HUES64 (cell line): ENCODE results near the gene KIAA1671.
"Not testable (repeated sequence)": the region's sequence is repeated elsewhere in the genome, so short reads cannot be mapped to it uniquely, and the experiment has no call there.

Experiments
- H3K27ac ChIP-seq: 2 replicates; pipeline ENCODE4 v1.7.0; 2013; ENCODE audit warnings: low read depth, low read length, inconsistent platforms
- H3K27me3 ChIP-seq: 2 replicates; pipeline ENCODE4 v1.6.1; 2013; ENCODE audit warnings: mild to moderate bottlenecking, low read length; ENCODE audit not compliant: insufficient read depth
- H3K36me3 ChIP-seq: 2 replicates; pipeline ENCODE4 v1.6.1; 2013; ENCODE audit warnings: mild to moderate bottlenecking, low read length; ENCODE audit not compliant: insufficient read depth
- H3K4me1 ChIP-seq: 2 replicates; pipeline ENCODE4 v1.6.1; 2013; ENCODE audit warnings: mild to moderate bottlenecking, low read length, moderate library complexity; ENCODE audit not compliant: insufficient read depth
- H3K4me3 ChIP-seq: 2 replicates; pipeline ENCODE4 v1.5.1; 2013; ENCODE audit warnings: mild to moderate bottlenecking, low read length, moderate library complexity
- H3K9ac ChIP-seq: 2 replicates; pipeline ENCODE4 v1.6.1; 2013; ENCODE audit warnings: mild to moderate bottlenecking, low read depth, low read length
- H3K9me3 ChIP-seq: 2 replicates; pipeline ENCODE4 v1.6.1; 2013; ENCODE audit warnings: low read depth, low read length; ENCODE audit not compliant: insufficient read depth
- WGBS: fragments of 150-250, 120-280 bp; methylation state at CpG from one replicate; pipeline ENCODE4 v1.1.7; 2013; ENCODE audit warnings: missing lambda C conversion rate; 5-methylcytosine and 5-hydroxymethylcytosine counted together

Gene KIAA1671

GRCh38 chr22:25199731-25200520, 247.4 kb downstream of the KIAA1671 start, which contains the start of gene CRYBB3:
Gene CRYBB3 (plus strand): TSS chr22:25199858. CDS start chr22:25201397, 1,539 bp downstream.
- H3K27ac ChIP-seq = no peak within 1 kb of the TSS

GRCh38 chr22:25200967-25201366, 248.5 kb downstream of the KIAA1671 start:
- no peaks in the 10 kb centered on the region; the same call in 1 of the 2 replicates for H3K4me1 ChIP-seq
- no peak overlapping the region for H3K27ac ChIP-seq
- no peak overlapping the region for H3K9ac ChIP-seq
- H3K36me3 ChIP-seq = no peaks in the 10 kb centered on the region; the same call in 1 of the 2 replicates
- H3K9me3 ChIP-seq = no peaks in the 10 kb centered on the region
- H3K27me3 ChIP-seq = no peaks in the 10 kb centered on the region
- H3K4me3 ChIP-seq = no peak overlapping the region
- 88% methylated on average over 7 of the region's 7 CpGs for WGBS

More at GRCh38 chr22:25199731-25200520, 247.4 kb downstream of the KIAA1671 start, which contains the start of gene CRYBB3:
- WGBS = 89% methylated on average over 17 of the region's 17 CpGs
- no peaks in the 10 kb centered on the region for H3K9me3 ChIP-seq
- no peaks in the 10 kb centered on the region; the same call in 1 of the 2 replicates for H3K4me1 ChIP-seq
- H3K27me3 ChIP-seq = no peaks in the 10 kb centered on the region
- H3K4me3 ChIP-seq = no peak within 1 kb of the TSS
- no peak within 1 kb of the TSS for H3K9ac ChIP-seq
- no peaks in the 10 kb centered on the region; the same call in 1 of the 2 replicates for H3K36me3 ChIP-seq

DNA sequence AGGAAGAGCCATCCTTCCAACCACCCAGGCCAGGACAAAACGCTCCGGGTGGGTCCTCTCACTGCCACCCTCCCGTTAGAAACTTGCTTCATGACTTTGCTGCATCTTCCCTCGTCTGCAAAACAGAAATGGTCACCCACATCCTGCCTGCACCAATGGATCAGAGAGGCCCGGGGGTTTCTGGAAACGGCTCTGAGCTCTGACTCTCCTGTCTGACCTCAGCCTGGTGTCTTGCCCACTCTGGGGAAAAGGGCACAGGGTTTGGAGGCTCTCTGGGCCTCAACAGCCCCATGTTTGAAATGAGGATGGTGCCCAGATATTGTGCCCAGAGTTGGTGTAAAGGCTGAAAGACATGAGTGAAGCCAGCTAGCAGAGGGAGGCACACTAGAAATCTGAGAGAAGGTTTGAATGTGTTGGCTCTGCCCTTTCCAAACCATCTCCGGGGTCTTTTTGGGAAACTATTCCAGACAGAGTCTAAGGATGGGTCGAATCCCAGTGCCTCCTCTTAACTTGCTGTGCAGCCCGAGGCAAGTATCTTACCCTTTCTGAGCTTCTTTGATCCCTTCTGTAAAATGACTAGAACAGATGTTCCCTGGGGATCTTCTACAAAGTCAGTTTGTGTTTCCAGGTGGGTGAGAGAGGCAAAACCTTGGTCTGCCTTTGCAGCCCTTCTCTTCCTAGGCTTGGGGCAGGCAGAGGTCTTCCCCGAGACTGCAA, 249.2 kb downstream of the KIAA1671 start:
- Histone ChIP-seq H3K9ac (no peak overlapping the region), H3K9me3 (no peaks in the 10 kb centered on the region), H3K4me3 (no peak overlapping the region), H3K27me3 (no peaks in the 10 kb centered on the region), H3K27ac (no peak overlapping the region), H3K36me3 (no peaks in the 10 kb centered on the region; the same call in 1 of the 2 replicates), H3K4me1 (no peaks in the 10 kb centered on the region; the same call in 1 of the 2 replicates)
- 79% methylated on average over 9 of the region's 10 CpGs for WGBS

GRCh38 chr22:25202290-25202921, 249.9 kb downstream of the KIAA1671 start:
- Histone ChIP-seq H3K27ac (no peak overlapping the region), H3K9me3 (no peaks in the 10 kb centered on the region), H3K4me1 (no peaks in the 10 kb centered on the region), H3K27me3 (no peaks in the 10 kb centered on the region), H3K9ac (no peak overlapping the region), H3K4me3 (no peak overlapping the region), H3K36me3 (no peaks in the 10 kb centered on the region)
- WGBS = 64% methylated on average over 15 of the region's 15 CpGs

- no peak overlapping the region for H3K4me3 ChIP-seq
- no peaks in the 10 kb centered on the region for H3K27me3 ChIP-seq
- H3K27ac ChIP-seq = no peak overlapping the region
- H3K9ac ChIP-seq = no peak overlapping the region
- H3K36me3 ChIP-seq = no peaks in the 10 kb centered on the region
- H3K9me3 ChIP-seq = no peaks in the 10 kb centered on the region
- 95% methylated on average over 3 of the region's 4 CpGs for WGBS
- no peaks in the 10 kb centered on the region for H3K4me1 ChIP-seq
These were observed 250.6 kb downstream of the KIAA1671 start for GRCh38 chr22:25203082-25203481.

GRCh38 chr22:25204547-25204946, 252.0 kb downstream of the KIAA1671 start:
- WGBS = 89% methylated on average over 7 of the region's 7 CpGs
- not testable (repeated sequence) for H3K9ac ChIP-seq, H3K9me3 ChIP-seq, H3K36me3 ChIP-seq, H3K27ac ChIP-seq, H3K4me1 ChIP-seq, H3K4me3 ChIP-seq, H3K27me3 ChIP-seq

GRCh38 chr22:25205847-25206246, 253.3 kb downstream of the KIAA1671 start:
- no CpG with 5 or more reads among the region's 1 CpG for WGBS
- H3K36me3 ChIP-seq = no peaks in the 10 kb centered on the region
- no peaks in the 10 kb centered on the region for H3K9me3 ChIP-seq
- H3K4me3 ChIP-seq = no peak overlapping the region
- no peaks in the 10 kb centered on the region for H3K27me3 ChIP-seq
- no peaks in the 10 kb centered on the region for H3K4me1 ChIP-seq
- no peak overlapping the region for H3K27ac ChIP-seq
- no peak overlapping the region for H3K9ac ChIP-seq

DNA sequence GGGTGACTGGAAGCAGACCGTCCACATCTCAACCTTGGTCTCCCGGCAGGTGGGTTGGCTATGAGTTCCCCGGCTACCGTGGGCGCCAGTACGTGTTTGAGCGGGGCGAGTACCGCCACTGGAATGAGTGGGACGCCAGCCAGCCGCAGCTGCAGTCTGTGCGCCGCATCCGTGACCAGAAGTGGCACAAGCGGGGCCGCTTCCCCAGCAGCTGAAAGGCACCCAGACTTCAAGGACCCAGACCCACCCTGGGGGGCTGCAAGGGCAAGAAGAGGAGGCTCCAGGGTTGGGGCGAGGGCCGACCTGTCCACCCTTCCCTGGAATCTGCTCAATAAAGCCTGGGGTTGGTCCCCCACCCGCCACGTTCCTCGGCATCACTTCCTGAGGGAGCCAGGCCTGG, 254.5 kb downstream of the KIAA1671 start:
- no peak overlapping the region for H3K27ac ChIP-seq
- no peak overlapping the region for H3K9ac ChIP-seq
- no peak overlapping the region for H3K4me3 ChIP-seq
- 94% methylated on average over 21 of the region's 21 CpGs for WGBS
- no peaks in the 10 kb centered on the region for H3K9me3 ChIP-seq
- H3K4me1 ChIP-seq = no peaks in the 10 kb centered on the region
- no peaks in the 10 kb centered on the region for H3K36me3 ChIP-seq
- no peaks in the 10 kb centered on the region for H3K27me3 ChIP-seq

GRCh38 chr22:25207553-25208157, 255.1 kb downstream of the KIAA1671 start:
- no peaks in the 10 kb centered on the region for H3K36me3 ChIP-seq
- H3K9ac ChIP-seq = no peak overlapping the region
- 80% methylated on average over 1 of the region's 2 CpGs for WGBS
- no peak overlapping the region for H3K4me3 ChIP-seq
- no peaks in the 10 kb centered on the region for H3K9me3 ChIP-seq
- no peaks in the 10 kb centered on the region for H3K4me1 ChIP-seq
- H3K27ac ChIP-seq = no peak overlapping the region
- no peaks in the 10 kb centered on the region for H3K27me3 ChIP-seq

DNA sequence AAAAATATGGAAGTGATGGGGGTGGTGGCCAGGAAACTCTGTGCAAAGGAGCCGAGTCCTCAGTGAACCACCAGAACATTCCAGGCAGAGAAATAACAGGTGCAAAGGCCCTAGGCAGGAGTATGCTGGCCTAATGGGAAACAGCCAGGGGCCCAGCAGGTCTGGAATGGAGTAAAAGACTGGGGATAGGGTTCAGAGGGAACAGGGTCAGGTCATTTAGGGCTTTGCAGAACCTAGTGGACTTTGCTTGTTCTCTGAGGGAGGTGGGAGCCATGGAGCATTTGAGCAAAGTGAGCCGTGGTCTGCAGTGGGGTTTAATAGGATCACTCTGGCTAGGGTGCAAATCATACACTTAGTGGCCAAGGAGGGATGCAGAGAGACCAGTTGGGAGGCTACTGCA, 255.8 kb downstream of the KIAA1671 start:
- Histone ChIP-seq H3K9me3 (peaks cover 3% of the 10 kb centered on the region; the same call in 1 of the 2 replicates), H3K9ac (no peak overlapping the region), H3K27me3 (no peaks in the 10 kb centered on the region), H3K36me3 (no peaks in the 10 kb centered on the region), H3K4me1 (no peaks in the 10 kb centered on the region), H3K4me3 (no peak overlapping the region), H3K27ac (no peak overlapping the region)
- WGBS = 90% methylated on average over 2 of the region's 2 CpGs
